ENCODE measurements around the gene AFF1.

- TF ChIP-seq CTCF (IDR thresholded peaks at IDR 0.05) (no peak), POLR2A (IDR thresholded peaks at IDR 0.05) (no peak)
Measured at GRCh38 chr4:86991994-86992393, 57.2 kb downstream of the AFF1 start.
